Measurements from ENCODE around the gene PREX1.

The PREX1 gene

GRCh38 chr20:48708116-48708515 is 119.7 kb downstream of the PREX1 start:
- TF ChIP-seq, protein P1, sequence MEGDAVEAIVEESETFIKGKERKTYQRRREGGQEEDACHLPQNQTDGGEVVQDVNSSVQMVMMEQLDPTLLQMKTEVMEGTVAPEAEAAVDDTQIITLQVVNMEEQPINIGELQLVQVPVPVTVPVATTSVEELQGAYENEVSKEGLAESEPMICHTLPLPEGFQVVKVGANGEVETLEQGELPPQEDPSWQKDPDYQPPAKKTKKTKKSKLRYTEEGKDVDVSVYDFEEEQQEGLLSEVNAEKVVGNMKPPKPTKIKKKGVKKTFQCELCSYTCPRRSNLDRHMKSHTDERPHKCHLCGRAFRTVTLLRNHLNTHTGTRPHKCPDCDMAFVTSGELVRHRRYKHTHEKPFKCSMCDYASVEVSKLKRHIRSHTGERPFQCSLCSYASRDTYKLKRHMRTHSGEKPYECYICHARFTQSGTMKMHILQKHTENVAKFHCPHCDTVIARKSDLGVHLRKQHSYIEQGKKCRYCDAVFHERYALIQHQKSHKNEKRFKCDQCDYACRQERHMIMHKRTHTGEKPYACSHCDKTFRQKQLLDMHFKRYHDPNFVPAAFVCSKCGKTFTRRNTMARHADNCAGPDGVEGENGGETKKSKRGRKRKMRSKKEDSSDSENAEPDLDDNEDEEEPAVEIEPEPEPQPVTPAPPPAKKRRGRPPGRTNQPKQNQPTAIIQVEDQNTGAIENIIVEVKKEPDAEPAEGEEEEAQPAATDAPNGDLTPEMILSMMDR (IDR thresholded peaks at IDR 0.05; ENCODE audit: low read length, missing control alignments) = no peak
- no peak overlapping the region for H3K4me3 ChIP-seq (replicated peaks; ENCODE audit: low read depth, low read length)
- no peak for DNase-seq (ENCODE audit: low read depth)

DNA sequence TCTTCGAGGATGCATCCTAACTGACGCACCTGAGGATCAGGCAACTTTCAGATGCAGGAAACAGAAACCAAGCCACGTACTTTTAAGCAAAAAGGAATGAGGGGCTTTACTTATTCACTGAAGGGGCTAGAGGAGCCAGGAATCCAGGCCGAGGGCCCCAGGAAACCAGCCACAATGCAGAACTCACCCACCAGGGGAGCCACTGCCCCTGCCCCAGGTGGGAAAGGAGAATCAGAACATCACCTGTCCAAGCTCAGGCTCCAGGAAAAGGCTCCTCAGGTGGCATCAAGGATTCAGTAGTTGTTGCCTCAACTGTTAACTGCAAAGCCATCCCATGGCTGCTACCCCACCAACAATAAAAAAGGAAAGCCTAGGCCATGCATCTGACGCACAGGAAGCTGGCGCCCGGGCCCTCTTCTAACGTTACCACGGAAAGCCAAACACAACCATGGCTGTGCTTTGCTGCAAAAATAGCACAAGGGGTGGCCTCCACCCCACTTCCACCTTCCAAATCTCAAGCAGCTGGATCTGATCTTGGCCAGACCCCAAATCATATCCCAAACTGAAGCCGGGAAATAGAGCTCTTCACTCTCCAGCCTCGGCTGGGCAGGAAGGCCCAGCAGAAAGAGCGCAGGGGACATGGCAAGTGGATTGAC is 121.0 kb downstream of the PREX1 start:
- no peak for DNase-seq (ENCODE audit: low read depth)
- TF ChIP-seq, protein P1 (IDR thresholded peaks at IDR 0.05; ENCODE audit: low read length, missing control alignments) = no peak
- H3K4me3 ChIP-seq (replicated peaks; ENCODE audit: low read depth, low read length) = no peak overlapping the region

GRCh38 chr20:48706116-48706656 is 121.6 kb downstream of the PREX1 start:
- H3K4me3 ChIP-seq (replicated peaks; ENCODE audit: low read depth, low read length) = no peak overlapping the region
- DNase-seq (ENCODE audit: low read depth) = peak; percentile 69
- TF ChIP-seq, protein P1 (IDR thresholded peaks at IDR 0.05; ENCODE audit: low read length, missing control alignments) = no peak

- no peak for DNase-seq (ENCODE audit: low read depth)
- TF ChIP-seq, protein P1 (IDR thresholded peaks at IDR 0.05; ENCODE audit: low read length, missing control alignments) = no peak
- H3K4me3 ChIP-seq (replicated peaks; ENCODE audit: low read depth, low read length) = no peak overlapping the region
These were observed 122.3 kb downstream of the PREX1 start for GRCh38 chr20:48705240-48706115.

DNA sequence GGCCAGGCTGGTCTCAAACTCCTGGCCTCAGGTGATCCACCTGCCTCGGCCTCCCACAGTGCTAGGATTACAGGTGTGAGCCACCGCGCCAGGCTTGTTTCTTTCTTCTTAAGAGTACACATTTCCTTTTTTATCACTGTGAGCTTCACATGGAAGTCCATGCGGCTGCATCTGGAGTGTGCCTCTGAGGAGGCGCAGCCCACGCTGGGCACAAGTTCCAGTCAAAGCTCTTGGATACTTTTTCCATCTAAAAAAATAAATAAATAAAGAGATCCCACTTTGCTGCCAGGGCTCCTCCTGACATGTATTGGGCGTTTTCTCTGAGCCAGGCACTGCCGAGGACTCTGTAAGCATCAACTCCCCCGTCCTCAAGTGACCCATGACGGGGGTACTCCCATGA is 123.0 kb downstream of the PREX1 start:
- DNase-seq (ENCODE audit: low read depth) = no peak
- TF ChIP-seq, protein P1 (IDR thresholded peaks at IDR 0.05; ENCODE audit: low read length, missing control alignments) = no peak
- no peak overlapping the region for H3K4me3 ChIP-seq (replicated peaks; ENCODE audit: low read depth, low read length)

DNA sequence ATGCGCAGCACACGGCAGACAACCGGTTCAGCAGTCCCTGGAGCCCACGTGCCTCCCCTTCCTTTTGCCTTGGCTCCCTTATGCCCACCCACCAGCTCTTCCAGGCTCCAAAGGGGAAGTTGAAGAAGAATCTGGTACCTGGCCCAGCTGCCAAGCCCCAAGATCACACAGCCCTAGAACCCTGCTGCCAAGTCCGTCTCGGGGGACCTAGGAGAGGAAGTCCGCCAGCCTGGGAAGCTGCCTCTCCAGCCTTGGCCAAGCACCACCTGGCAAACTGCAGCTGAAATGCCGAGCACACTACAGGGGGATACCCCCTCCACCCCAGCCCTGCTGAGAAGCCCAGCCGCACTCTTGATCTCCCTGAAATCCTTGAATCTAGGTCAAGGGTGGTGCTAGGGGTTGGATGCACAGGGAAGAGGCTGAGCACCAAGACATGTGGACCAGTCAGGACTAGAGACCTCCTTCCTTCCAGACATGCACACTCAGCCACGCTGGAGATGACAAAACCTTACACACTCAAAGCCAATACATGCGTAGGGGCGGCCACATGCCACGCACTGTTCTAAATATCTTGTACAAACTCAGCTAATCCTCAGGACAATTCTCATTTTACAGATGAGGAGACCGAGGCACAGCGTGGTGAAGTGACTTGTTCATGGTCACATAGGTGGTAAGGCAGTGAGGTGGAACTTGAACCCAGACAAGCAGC is 124.1 kb downstream of the PREX1 start:
- no peak for DNase-seq (ENCODE audit: low read depth)
- no peak overlapping the region for H3K4me3 ChIP-seq (replicated peaks; ENCODE audit: low read depth, low read length)
- TF ChIP-seq, protein P1 (IDR thresholded peaks at IDR 0.05; ENCODE audit: low read length, missing control alignments) = no peak
